ENCODE measurements around the gene HSPA12A.

The HSPA12A gene

DNA sequence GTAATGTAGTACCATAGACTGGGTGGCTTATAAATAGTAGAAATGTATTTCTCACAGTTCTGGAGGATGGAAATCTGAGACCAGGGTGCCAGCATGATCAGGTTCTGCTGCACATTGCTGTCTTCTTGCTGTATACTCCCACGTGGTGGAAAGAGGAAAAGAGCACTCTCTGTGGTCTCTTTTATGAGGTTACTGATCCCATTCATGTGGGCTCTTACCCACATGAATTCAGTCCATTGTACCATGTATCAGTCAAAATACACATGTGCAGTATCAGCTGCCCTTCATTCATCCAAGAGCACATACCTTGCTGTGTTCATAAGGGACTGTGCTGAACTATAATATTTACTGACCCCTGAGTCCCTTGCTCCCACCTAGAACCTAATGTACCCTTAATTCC lies 104.5 kb downstream of the HSPA12A start:
- Mint-ChIP-seq H3K4me1 (ENCODE audit: low read depth in 2 of 2) (no peaks in the 10 kb centered on the region), H3K9me3 (peaks cover 0 to 5% of the 10 kb centered on the region in 2 donors), H3K27me3 (no peaks in the 10 kb centered on the region), H3K36me3 (ENCODE audit: insufficient read depth) (no peaks in the 10 kb centered on the region), H3K4me3 (no peak overlapping the region), H3K27ac (no peak overlapping the region)
- ATAC-seq (replicated peaks) (no peak), DNase-seq (no peak)

DNA sequence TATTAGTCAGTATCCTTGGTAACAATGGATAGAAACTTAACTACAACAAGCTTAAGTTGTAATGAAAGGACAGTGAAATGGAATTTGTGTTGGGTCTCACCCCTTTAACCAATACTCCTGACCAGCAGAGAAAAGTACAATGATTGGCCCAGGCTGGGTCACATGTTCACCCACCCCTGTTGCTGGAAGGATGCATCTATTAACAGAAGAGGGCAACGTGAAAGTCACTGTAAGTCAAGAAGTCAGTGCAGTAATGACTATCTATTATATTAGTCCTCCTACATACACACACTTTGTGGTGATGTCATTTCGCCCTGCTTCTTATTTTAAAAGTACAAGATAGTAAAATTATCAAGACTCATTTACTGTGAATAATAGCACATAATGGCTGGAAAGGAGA lies 105.4 kb downstream of the HSPA12A start:
- no peaks in the 10 kb centered on the region for H3K36me3 Mint-ChIP-seq (ENCODE audit: insufficient read depth)
- H3K27me3 Mint-ChIP-seq: no peaks in the 10 kb centered on the region
- no peak overlapping the region for H3K27ac Mint-ChIP-seq
- H3K4me1 Mint-ChIP-seq (ENCODE audit: low read depth in 2 of 2): no peaks in the 10 kb centered on the region
- ATAC-seq (replicated peaks) (no peak), DNase-seq (no peak)
- no peak overlapping the region for H3K4me3 Mint-ChIP-seq
- H3K9me3 Mint-ChIP-seq: peaks cover 0 to 3% of the 10 kb centered on the region in 2 donors

DNA sequence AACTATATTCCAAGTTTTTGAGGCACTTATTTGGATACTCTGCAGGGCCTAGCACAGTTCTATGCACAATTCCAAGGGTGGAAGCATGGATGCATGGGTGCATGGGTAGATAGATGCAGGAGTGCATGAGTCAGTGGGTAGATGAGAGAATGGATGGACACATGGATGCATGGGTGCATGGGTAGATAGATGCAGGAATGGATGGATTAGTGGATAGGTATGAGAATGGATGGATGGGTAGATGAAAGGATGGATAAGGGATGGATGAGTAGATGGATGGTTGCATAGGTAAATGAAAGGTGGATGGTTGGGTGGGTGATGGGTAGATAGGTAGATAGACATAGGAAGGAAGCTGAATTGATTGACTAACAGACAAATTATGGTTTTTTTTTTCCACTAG lies 106.0 kb downstream of the HSPA12A start:
- H3K36me3 Mint-ChIP-seq (ENCODE audit: insufficient read depth): no peaks in the 10 kb centered on the region

DNA sequence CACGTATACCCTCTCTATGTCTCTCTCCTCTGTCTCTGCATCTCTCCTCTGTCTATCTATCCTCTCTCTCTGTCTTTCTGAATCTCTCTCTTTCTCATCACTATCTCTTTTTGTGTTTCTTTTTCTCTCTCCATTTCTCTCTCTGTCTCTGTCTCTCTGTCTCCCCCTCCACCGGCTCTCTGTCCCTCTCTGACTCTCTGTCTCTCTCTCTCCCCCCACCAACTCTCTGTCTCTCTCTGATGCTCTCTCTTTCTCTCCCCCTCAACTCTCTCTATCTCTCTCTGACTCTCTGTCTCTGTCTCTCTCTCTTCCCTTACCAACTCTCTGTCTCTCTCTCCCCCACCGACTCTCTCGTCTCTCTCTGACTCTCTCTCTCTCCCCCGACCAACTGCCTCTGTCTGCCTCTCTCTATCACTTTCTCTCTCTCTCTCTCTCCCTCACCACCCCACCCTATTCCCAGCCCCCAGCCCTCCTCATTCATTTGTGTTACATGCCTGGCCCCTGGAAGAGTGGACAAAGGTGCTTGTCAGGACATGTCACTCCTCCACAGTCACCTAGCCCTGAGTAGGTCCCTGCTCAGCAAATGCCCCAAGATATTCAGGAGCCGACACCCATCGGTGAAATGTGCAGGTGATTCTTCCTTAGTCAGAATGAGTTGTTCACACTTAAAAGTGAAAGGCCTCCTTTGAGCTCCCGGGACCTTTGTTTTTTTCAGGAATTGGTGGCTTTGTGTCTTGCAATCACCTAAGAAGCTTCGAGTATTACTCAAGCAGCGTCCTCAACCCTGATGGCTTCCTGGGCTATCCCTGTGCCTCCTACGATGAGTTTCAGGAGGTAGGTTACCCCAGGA lies 108.0 kb downstream of the HSPA12A start:
- ATAC-seq (replicated peaks): no peak
- Mint-ChIP-seq H3K9me3 (peaks cover 0 to 3% of the 10 kb centered on the region in 2 donors), H3K4me1 (ENCODE audit: low read depth in 2 of 2) (no peaks in the 10 kb centered on the region), H3K4me3 (no peak overlapping the region), H3K36me3 (ENCODE audit: insufficient read depth) (no peaks in the 10 kb centered on the region), H3K27me3 (no peaks in the 10 kb centered on the region), H3K27ac (no peak overlapping the region)
- DNase-seq: no peak

More for the DNA sequence above, 106.0 kb downstream of the HSPA12A start:
- no peak for ATAC-seq (replicated peaks)
- no peaks in the 10 kb centered on the region for H3K4me1 Mint-ChIP-seq (ENCODE audit: low read depth in 2 of 2)
- no peak overlapping the region for H3K4me3 Mint-ChIP-seq
- H3K9me3 Mint-ChIP-seq: peaks cover 0 to 3% of the 10 kb centered on the region in 2 donors
- no peaks in the 10 kb centered on the region for H3K27me3 Mint-ChIP-seq
- H3K27ac Mint-ChIP-seq: no peak overlapping the region
- DNase-seq: no peak

DNA sequence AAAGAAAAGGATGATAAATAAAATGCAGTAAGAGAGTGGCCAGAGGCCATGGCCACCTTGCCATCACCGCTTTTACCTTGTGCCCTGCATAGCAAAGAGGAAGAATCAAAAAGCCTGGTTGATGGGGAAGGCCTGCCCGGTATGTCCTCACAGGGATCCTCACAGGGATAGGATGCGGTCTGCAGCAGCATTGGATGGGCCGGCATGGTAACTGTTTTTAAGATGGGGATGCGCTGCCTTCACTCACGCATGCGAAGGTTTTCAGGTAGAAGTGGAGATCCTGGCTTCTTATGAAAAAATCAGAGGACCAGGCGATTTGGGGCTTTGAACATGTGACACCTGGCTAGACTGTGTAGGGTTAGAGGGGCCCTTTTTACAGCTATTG lies 109.2 kb downstream of the HSPA12A start:
- ATAC-seq (replicated peaks) (no peak), DNase-seq (no peak)
- Mint-ChIP-seq H3K36me3 (ENCODE audit: insufficient read depth) (no peaks in the 10 kb centered on the region), H3K27me3 (no peaks in the 10 kb centered on the region), H3K4me1 (ENCODE audit: low read depth in 2 of 2) (no peaks in the 10 kb centered on the region), H3K4me3 (no peak overlapping the region), H3K9me3 (peaks cover 0 to 6% of the 10 kb centered on the region in 2 donors), H3K27ac (no peak overlapping the region)

DNA sequence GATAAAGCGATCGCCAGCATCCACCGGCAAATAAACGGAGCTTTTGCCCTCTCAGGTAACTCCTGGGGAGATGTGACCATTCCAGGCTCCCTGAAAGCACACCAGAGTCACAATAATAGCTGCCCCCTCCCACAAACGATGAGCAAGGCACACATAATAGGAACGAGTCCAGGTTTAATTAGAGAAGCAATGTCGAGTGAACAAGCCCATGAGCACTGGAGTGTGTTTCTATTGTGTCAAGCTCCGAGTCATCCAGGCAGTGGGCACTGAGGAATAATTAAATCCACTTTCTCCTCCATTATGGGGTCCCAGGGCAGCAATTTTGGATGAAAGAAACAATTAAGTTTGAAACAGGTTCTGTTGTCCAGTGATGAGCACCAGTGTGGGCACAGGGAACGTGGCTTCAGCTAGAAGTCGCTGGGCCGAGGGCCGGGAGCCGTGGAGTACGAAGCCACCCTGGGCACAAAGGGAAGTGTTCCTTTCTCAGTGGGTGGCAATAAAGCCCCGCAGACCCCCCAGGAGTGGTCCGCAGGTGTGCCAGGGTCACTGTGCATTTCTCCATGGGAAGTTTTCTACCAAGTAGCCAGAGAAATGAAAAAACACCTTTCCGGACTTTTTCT lies 109.7 kb downstream of the HSPA12A start:
- H3K27me3 Mint-ChIP-seq: no peaks in the 10 kb centered on the region
- peaks cover 0 to 6% of the 10 kb centered on the region in 2 donors for H3K9me3 Mint-ChIP-seq
- no peak for DNase-seq
- no peak for ATAC-seq (replicated peaks)
- no peak overlapping the region for H3K27ac Mint-ChIP-seq
- H3K36me3 Mint-ChIP-seq (ENCODE audit: insufficient read depth): no peaks in the 10 kb centered on the region
- H3K4me3 Mint-ChIP-seq: no peak overlapping the region
- H3K4me1 Mint-ChIP-seq (ENCODE audit: low read depth in 2 of 2): no peaks in the 10 kb centered on the region

DNA sequence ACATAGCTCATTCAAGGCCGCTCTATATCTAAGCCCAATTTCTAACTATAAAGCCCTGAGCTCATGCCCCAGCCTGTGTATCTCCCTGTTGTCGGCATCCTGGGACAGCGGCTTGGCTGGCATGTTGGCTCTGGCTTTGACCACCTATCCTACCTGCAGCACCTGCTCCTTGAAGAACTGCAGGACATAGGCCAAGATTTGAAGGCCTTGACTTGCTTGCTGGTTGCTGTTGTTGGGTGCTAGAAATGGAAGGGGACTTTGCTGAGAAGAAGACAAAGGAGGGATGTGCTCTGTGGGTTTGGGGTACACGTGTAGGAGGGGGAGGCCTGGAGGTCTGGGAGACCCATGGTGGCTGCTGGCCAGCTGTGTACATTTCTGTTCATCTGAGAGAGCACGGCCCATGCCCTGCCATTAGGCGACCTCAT lies 110.5 kb downstream of the HSPA12A start:
- Mint-ChIP-seq H3K9me3 (peaks cover 0 to 6% of the 10 kb centered on the region in 2 donors), H3K27ac (no peak overlapping the region), H3K4me1 (ENCODE audit: low read depth in 2 of 2) (no peaks in the 10 kb centered on the region), H3K27me3 (peaks cover 0 to 4% of the 10 kb centered on the region in 2 donors), H3K4me3 (no peak overlapping the region), H3K36me3 (ENCODE audit: insufficient read depth) (no peaks in the 10 kb centered on the region)
- DNase-seq (no peak), ATAC-seq (replicated peaks) (no peak)

DNA sequence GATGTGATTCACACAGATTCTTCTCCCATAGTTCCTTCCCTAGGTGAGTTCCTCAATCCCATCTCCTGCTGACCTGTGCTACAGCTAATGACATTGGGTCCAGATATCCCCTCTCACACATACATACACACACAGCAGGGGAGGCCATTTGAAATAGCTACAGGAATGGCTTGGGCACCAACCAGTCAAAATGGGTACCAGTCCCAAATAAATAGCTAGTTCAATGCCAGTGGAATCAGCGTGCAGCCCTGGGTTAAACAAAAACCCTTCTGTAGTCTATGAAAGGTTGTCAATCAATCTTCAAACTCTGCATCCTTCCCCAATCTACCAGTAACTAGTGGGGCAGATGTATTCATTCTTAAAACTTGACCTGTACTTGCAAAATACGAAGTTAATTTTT lies 112.3 kb downstream of the HSPA12A start:
- Mint-ChIP-seq H3K27me3 (peaks cover 0 to 17% of the 10 kb centered on the region in 2 donors), H3K9me3 (peaks cover 0 to 3% of the 10 kb centered on the region in 2 donors), H3K36me3 (ENCODE audit: insufficient read depth) (no peaks in the 10 kb centered on the region), H3K27ac (no peak overlapping the region), H3K4me1 (ENCODE audit: low read depth in 2 of 2) (no peaks in the 10 kb centered on the region), H3K4me3 (no peak overlapping the region)
- ATAC-seq (replicated peaks) (no peak), DNase-seq (no peak)

DNA sequence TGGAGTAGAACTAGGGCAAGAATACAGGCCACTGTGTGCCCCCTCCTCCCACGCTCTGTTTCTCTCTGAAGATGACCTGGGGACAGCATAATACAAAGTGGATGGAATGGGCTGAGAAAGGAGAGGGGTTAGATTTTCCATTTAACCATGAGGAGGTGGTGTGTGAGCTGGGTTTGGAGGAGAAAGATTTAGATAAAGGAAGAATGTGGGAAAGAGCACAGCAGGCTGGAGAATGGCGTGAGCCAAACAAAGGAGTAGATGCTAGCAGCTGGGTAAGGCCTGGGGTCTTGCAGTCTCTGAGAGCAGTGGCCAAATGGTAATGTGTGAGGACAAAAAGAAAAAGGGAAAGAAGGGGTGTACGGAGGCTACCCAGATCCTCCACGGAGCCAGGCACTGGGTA lies 113.0 kb downstream of the HSPA12A start:
- no peaks in the 10 kb centered on the region for H3K36me3 Mint-ChIP-seq (ENCODE audit: insufficient read depth)
- no peak overlapping the region for H3K27ac Mint-ChIP-seq
- no peak overlapping the region for H3K4me3 Mint-ChIP-seq
- no peak for ATAC-seq (replicated peaks)
- no peak for DNase-seq
- no peaks in the 10 kb centered on the region for H3K4me1 Mint-ChIP-seq (ENCODE audit: low read depth in 2 of 2)
- H3K9me3 Mint-ChIP-seq: peaks cover 0 to 3% of the 10 kb centered on the region in 2 donors
- H3K27me3 Mint-ChIP-seq: peaks cover 0 to 22% of the 10 kb centered on the region in 2 donors

DNA sequence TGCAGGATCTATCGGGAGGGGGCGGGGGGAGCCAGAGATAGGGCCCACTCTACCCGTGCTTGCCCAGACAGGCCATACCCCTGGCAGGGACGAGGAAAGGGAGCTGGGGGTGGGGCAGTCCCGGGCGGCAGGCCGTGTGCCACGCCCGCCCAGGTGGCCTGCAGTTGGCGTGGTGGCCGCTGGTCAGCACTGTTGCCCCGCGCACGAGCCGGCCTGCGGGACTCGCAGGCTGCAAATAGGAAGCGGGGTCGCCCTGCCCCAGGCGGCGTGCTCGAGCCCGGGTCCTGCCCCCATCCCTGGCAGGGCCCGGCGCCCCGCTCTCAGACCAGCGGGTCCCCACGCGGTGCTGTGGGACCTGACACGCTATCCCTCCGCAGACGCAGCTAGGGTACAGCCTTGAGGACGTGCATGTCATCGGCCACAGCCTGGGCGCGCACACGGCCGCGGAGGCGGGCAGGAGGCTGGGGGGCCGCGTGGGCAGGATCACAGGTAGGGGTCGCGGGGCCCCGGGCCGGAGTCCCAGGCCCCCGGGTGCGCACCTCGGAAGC lies 114.9 kb downstream of the HSPA12A start:
- Mint-ChIP-seq H3K9me3 (peaks cover 3 to 4% of the 10 kb centered on the region in 2 donors), H3K27me3 (peaks cover under 1 to 32% of the 10 kb centered on the region in 2 donors), H3K27ac (no peak overlapping the region), H3K4me3 (no peak overlapping the region), H3K36me3 (ENCODE audit: insufficient read depth) (no peaks in the 10 kb centered on the region), H3K4me1 (ENCODE audit: low read depth in 2 of 2) (no peaks in the 10 kb centered on the region)
- no peak for DNase-seq
- ATAC-seq (replicated peaks): no peak

DNA sequence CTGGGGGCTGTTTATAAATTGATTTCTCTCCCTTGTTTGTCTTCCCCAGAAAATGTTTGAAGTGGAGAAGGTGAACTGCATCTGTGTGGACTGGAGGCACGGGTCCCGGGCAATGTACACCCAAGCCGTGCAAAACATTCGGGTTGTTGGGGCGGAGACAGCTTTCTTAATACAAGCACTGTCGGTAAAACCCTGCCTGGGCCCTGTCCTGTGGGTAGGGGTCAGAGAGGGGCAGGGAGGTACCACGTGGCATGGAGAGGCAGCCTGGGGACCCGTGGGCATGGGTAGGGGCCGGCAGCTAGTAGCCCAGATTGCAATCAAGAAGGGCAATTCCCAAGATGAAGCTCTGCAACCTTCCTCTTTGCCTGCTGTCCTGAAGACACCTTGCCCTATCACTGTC lies 115.6 kb downstream of the HSPA12A start:
- Mint-ChIP-seq H3K36me3 (ENCODE audit: insufficient read depth) (no peaks in the 10 kb centered on the region), H3K27ac (no peak overlapping the region), H3K4me1 (ENCODE audit: low read depth in 2 of 2) (no peaks in the 10 kb centered on the region), H3K27me3 (peaks cover 7 to 38% of the 10 kb centered on the region in 2 donors), H3K4me3 (no peak overlapping the region), H3K9me3 (peaks cover 9 to 10% of the 10 kb centered on the region in 2 donors)
- ATAC-seq (replicated peaks) (no peak), DNase-seq (no peak)

DNA sequence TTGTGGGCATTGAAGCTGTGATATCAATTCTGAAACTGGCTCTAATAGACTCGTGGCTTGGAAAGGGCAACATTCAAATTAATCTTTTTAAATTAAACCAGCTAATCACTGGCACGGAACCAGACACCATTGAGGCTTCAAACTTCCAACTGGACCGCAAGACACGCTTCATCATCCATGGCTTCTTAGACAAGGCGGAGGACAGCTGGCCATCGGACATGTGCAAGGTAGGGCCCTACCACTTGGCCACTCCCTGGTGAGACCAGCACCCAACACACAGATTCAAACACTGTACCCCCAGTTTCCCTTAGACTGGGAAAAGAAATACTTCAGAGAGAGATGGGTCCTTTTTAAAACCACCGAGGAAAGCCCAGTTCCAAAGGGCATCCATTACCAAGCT lies 116.5 kb downstream of the HSPA12A start:
- Mint-ChIP-seq H3K4me1 (ENCODE audit: low read depth in 2 of 2) (no peaks in the 10 kb centered on the region), H3K4me3 (no peak overlapping the region), H3K27ac (no peak overlapping the region), H3K27me3 (peaks cover 7 to 38% of the 10 kb centered on the region in 2 donors), H3K9me3 (peaks cover 13 to 14% of the 10 kb centered on the region in 2 donors), H3K36me3 (ENCODE audit: insufficient read depth) (no peaks in the 10 kb centered on the region)
- no peak for DNase-seq
- ATAC-seq (replicated peaks): no peak

DNA sequence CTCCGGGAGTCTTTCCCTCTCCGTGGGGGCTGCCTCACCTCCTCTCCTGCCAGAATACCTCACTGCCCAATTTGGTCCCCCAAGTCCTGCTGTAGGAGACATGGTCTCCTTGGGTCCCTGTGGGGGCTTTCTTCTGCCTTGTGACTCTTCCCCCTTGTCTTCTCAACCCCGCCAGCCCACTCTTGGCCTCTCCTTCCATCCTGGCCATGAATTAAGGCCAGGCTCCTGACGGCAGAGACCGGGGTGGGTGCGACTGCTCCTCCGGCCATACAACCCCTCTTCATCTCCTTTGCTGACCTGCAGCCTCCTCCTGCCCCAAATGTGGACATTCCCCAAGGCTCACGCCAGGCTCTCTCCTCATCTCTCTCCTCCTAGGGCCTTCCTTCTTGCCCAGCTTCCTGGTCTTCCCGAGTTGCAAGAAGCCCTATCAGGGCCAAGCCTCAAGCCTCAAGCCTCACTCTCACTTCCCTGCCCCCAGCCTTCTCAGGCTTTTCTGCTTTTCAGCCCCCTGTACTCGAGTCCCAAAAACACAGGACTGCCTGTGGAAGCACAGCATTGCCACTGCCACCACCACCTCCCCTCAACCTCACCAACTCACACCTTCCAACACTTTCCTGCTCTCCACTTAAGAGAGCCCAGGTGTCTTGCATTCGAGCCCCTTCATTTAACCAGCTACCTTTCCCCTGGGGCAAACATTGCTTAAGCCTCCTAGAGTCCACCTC lies 120.3 kb downstream of the HSPA12A start:
- Mint-ChIP-seq H3K4me3 (no peak overlapping the region), H3K4me1 (ENCODE audit: low read depth in 2 of 2) (no peaks in the 10 kb centered on the region), H3K9me3 (peaks cover 13 to 14% of the 10 kb centered on the region in 2 donors), H3K27ac (no peak overlapping the region), H3K36me3 (ENCODE audit: insufficient read depth) (no peaks in the 10 kb centered on the region), H3K27me3 (peaks cover 7 to 36% of the 10 kb centered on the region in 2 donors)
- ATAC-seq (replicated peaks): no peak
- no peak for DNase-seq

Measured in effector memory CD8-positive, alpha-beta T cell (primary cell).